AG04449 (cell line): ENCODE measurements around the gene AGRP.
"Not testable (repeated sequence)": the region's sequence is repeated elsewhere in the genome, so short reads cannot be mapped to it uniquely, and the experiment has no call there.

ENCODE experiments used
- CTCF ChIA-PET: fragments of 350-600 bp; formaldehyde crosslinking; extraction: SDS; loops from one replicate; lab custom pipeline; 2021; ENCODE audit warnings: antibody characterized with exemption; lab: Yijun Ruan, JAX
- POLR2A ChIA-PET: fragments of 400-600, 350-600 bp; formaldehyde crosslinking; extraction: SDS; loops from one replicate; lab custom pipeline; 2020; ENCODE audit warnings: antibody characterized with exemption, inconsistent platforms; lab: Yijun Ruan, JAX
- DNase-seq: peaks from one replicate; pipeline ENCODE4 v3.0.0-alpha.2; 2010; ENCODE audit warnings: low read depth, low spot score
- H3K4me3 ChIP-seq: 2 replicates; pipeline ENCODE4 v1.5.1; 2011; ENCODE audit warnings: low read depth, mild to moderate bottlenecking, control low read depth, low read length
- CTCF ChIP-seq: IDR thresholded peaks from one replicate; pipeline ENCODE4 v1.5.1; 2011; ENCODE audit warnings: mild to moderate bottlenecking, moderate library complexity, low read length, control low read depth, inconsistent platforms; ENCODE audit not compliant: insufficient read depth; ENCODE audit errors: missing control alignments

Gene AGRP

GRCh38 chr16:67518676-67519075 is 35.3 kb upstream of the AGRP start:
- CTCF ChIA-PET: interaction anchor here (5.4 to 25.0 kb wide), 5 partner anchors 14 to 147 kb away, joined by 80 to 661 read pairs (median 174); partner anchors contain the start of genes ACD, AGRP, ATP6V0D1 and C16orf86
- POLR2A ChIA-PET: no interaction called here
- DNase-seq: no peak
- no peak overlapping the region for H3K4me3 ChIP-seq
- TF ChIP-seq CTCF: no peak

- H3K4me3 ChIP-seq: no peak overlapping the region
- DNase-seq: no peak
- no peak for TF ChIP-seq CTCF
- ChIA-PET POLR2A (no interaction called here), CTCF (interaction anchor here (0.7 to 25.0 kb wide), 10 partner anchors 9 to 326 kb away, joined by 3 to 661 read pairs (median 3); partner anchors contain the start of genes ACD, AGRP, ATP6V0D1 and C16orf86)
These were observed 34.5 kb upstream of the AGRP start for GRCh38 chr16:67517661-67518423.

GRCh38 chr16:67517155-67517445 is 33.8 kb upstream of the AGRP start:
- POLR2A ChIA-PET: no interaction called here
- CTCF ChIA-PET: interaction anchor here (0.8 to 25.0 kb wide), 12 partner anchors 9 to 327 kb away, joined by 3 to 661 read pairs (median 4); partner anchors contain the start of genes ACD, AGRP, ATP6V0D1 and C16orf86

GRCh38 chr16:67516296-67517154 is 33.2 kb upstream of the AGRP start:
- no peak for TF ChIP-seq CTCF
- ChIA-PET POLR2A (no interaction called here), CTCF (interaction anchor here (0.8 to 25.0 kb wide), 14 partner anchors 9 to 328 kb away, joined by 3 to 661 read pairs (median 4); partner anchors contain the start of genes ACD, AGRP, ATP6V0D1 and C16orf86)
- DNase-seq: no peak
- no peak overlapping the region for H3K4me3 ChIP-seq

More at GRCh38 chr16:67517155-67517445, 33.8 kb upstream of the AGRP start:
- no peak for TF ChIP-seq CTCF
- H3K4me3 ChIP-seq: no peak overlapping the region
- DNase-seq: no peak

GRCh38 chr16:67514382-67514828 is 31.1 kb upstream of the AGRP start:
- no peak overlapping the region for H3K4me3 ChIP-seq
- ChIA-PET CTCF (interaction anchor here (0.6 to 25.0 kb wide), 29 partner anchors 8 to 562 kb away, joined by 3 to 661 read pairs (median 4); partner anchors contain the start of genes ACD, AGRP, ATP6V0D1 and C16orf86), POLR2A (no interaction called here)
- DNase-seq: peak; percentile 42
- peak; percentile 56 for TF ChIP-seq CTCF

GRCh38 chr16:67513892-67514291 is 30.5 kb upstream of the AGRP start:
- POLR2A ChIA-PET, DNase-seq, H3K4me3 ChIP-seq: not testable (repeated sequence)
- CTCF ChIA-PET: interaction anchor here (0.5 to 25.0 kb wide), 30 partner anchors 9 to 561 kb away, joined by 3 to 661 read pairs (median 4); partner anchors contain the start of genes ACD, AGRP, ATP6V0D1 and C16orf86
